IMR-90 (cell line): Measurements from ENCODE around the gene TMX2. TPM values are rescaled to one million over a fixed set of nuclear protein-coding genes. Genes with fewer than 3 reads are reported as not detected.

Source experiments
- ATAC-seq: fragments of 200-7000 bp; cut with Tn5 transposase; 2 replicates; pipeline ENCODE4 v1.9.1; 2020; ENCODE audit warnings: low read depth, mild to moderate bottlenecking, moderate library complexity
- BruUV-seq: library from RNA; stranded (reverse); fragments of 400-500 nt; replicated peaks from 2 replicates; lab custom pipeline; 2021; lab: Mats Ljungman, UMichigan
- CTCF ChIA-PET: fragments of 300-600 bp; formaldehyde crosslinking; extraction: SDS; loops from one replicate; lab custom pipeline; 2021; ENCODE audit warnings: antibody characterized with exemption; lab: Yijun Ruan, JAX
- POLR2A ChIA-PET: fragments of 300-600 bp; sonication (Branson Sonifier 250); formaldehyde crosslinking; loops from one replicate; lab custom pipeline; 2022; ENCODE audit warnings: antibody characterized with exemption; ENCODE audit not compliant: unreplicated experiment; lab: Charles Lee
- DNase-seq: peaks from one replicate; pipeline ENCODE4 v3.0.0; 2013
- H2AFZ ChIP-seq: replicated peaks from 2 replicates; pipeline ENCODE3; 2013; ENCODE audit warnings: low read length, mild to moderate bottlenecking; ENCODE audit not compliant: poor library complexity
- H2AK5ac ChIP-seq: 2 replicates; pipeline ENCODE4 v1.6.1; 2013; ENCODE audit warnings: low read depth, low read length, inconsistent platforms
- H2AK9ac ChIP-seq: replicated peaks from 2 replicates; pipeline ENCODE3; 2013; ENCODE audit warnings: mild to moderate bottlenecking, low read depth, low read length, moderate library complexity; ENCODE audit not compliant: poor library complexity
- H2BK120ac ChIP-seq: 2 replicates; pipeline ENCODE4 v1.6.1; 2013; ENCODE audit warnings: low read depth, low read length, inconsistent platforms
- H2BK15ac ChIP-seq: 3 replicates; pipeline ENCODE4 v1.6.1; 2013; ENCODE audit warnings: low read depth, low read length, inconsistent platforms
- H2BK20ac ChIP-seq: 2 replicates; pipeline ENCODE4 v1.6.1; 2013; ENCODE audit warnings: low read depth, mild to moderate bottlenecking, inconsistent platforms, low read length, moderate library complexity
- H2BK5ac ChIP-seq: 2 replicates; pipeline ENCODE4 v1.6.1; 2013; ENCODE audit warnings: mild to moderate bottlenecking, low read depth, low read length, inconsistent platforms; ENCODE audit not compliant: poor library complexity, severe bottlenecking
- H3K14ac ChIP-seq: replicated peaks from 2 replicates; pipeline ENCODE4 v1.6.1; 2013; ENCODE audit warnings: low read depth, low read length, inconsistent platforms
- H3K18ac ChIP-seq: 2 replicates; pipeline ENCODE4 v1.6.1; 2013; ENCODE audit warnings: low read depth, low read length, control low read depth
- H3K23ac ChIP-seq: 2 replicates; pipeline ENCODE4 v1.6.1; 2013; ENCODE audit warnings: low read depth, low read length, inconsistent platforms
- H3K27ac ChIP-seq: 2 replicates; pipeline ENCODE4 v1.5.1; 2013; ENCODE audit warnings: mild to moderate bottlenecking, control low read depth, low read length; ENCODE audit not compliant: insufficient read depth
- H3K27me3 ChIP-seq: 2 replicates; pipeline ENCODE4 v1.6.1; 2013; ENCODE audit warnings: low read length; ENCODE audit not compliant: control insufficient read depth, insufficient read depth
- H3K36me3 ChIP-seq: 2 replicates; pipeline ENCODE4 v1.6.1; 2013; ENCODE audit warnings: low read length, mixed read lengths; ENCODE audit not compliant: control insufficient read depth, insufficient read depth
- H3K4ac ChIP-seq: 2 replicates; pipeline ENCODE4 v1.6.1; 2013; ENCODE audit warnings: low read depth, low read length, inconsistent platforms
- H3K4me1 ChIP-seq: 2 replicates; pipeline ENCODE4 v1.6.1; 2013; ENCODE audit warnings: low read length, mixed read lengths; ENCODE audit not compliant: control insufficient read depth, insufficient read depth
- H3K4me2 ChIP-seq: 2 replicates; pipeline ENCODE4 v1.6.1; 2013; ENCODE audit warnings: low read depth, mild to moderate bottlenecking, control low read depth, low read length, moderate library complexity
- H3K4me3 ChIP-seq: 2 replicates; pipeline ENCODE4 v1.5.1; 2013; ENCODE audit warnings: low read depth, mild to moderate bottlenecking, control low read depth, low read length, moderate library complexity; ENCODE audit not compliant: insufficient read depth
- H3K56ac ChIP-seq: 2 replicates; pipeline ENCODE4 v1.6.1; 2013; ENCODE audit warnings: low read length, inconsistent platforms; ENCODE audit not compliant: insufficient read depth; ENCODE audit errors: extremely low read depth
- H3K79me1 ChIP-seq, 2 experiments: 2 replicates each; pipeline ENCODE4 v1.6.1; 2013; ENCODE audit warnings: low read length in 2 of 2, inconsistent platforms in 1 of 2, low read depth in 1 of 2
- H3K9ac ChIP-seq: 2 replicates; pipeline ENCODE4 v1.6.1; 2013; ENCODE audit warnings: low read depth, low read length, control low read depth
- H3K9me1 ChIP-seq: 2 replicates; pipeline ENCODE4 v1.6.1; 2013; ENCODE audit warnings: low read length, inconsistent platforms; ENCODE audit not compliant: insufficient read depth
- H3K9me3 ChIP-seq: 2 replicates; pipeline ENCODE4 v1.6.1; 2013; ENCODE audit warnings: low read length; ENCODE audit not compliant: control insufficient read depth, insufficient read depth
- H4K20me1 ChIP-seq: 2 replicates; pipeline ENCODE4 v1.6.1; 2013; ENCODE audit warnings: low read length, inconsistent platforms; ENCODE audit not compliant: insufficient read depth
- H4K5ac ChIP-seq: 2 replicates; pipeline ENCODE4 v1.6.1; 2013; ENCODE audit warnings: mild to moderate bottlenecking, low read depth, low read length, control low read depth
- H4K8ac ChIP-seq, 2 experiments: 2 replicates each; pipeline ENCODE4 v1.6.1; 2013; ENCODE audit warnings: low read depth in 2 of 2, low read length in 2 of 2, control low read depth in 1 of 2, inconsistent platforms in 1 of 2
- H4K91ac ChIP-seq: 2 replicates; pipeline ENCODE4 v1.6.1; 2013; ENCODE audit warnings: low read depth, low read length, inconsistent platforms; ENCODE audit not compliant: insufficient read depth
- CEBPB ChIP-seq: IDR thresholded peaks from 2 replicates; pipeline ENCODE4 v1.6.1; 2012; ENCODE audit warnings: low read depth, low read length, improper control_type of control experiment
- FOS ChIP-seq: fragments of 150-350 bp; IDR thresholded peaks from 2 replicates; pipeline ENCODE4 v1.6.1; 2016; ENCODE audit warnings: low read depth, low read length
- MAFK ChIP-seq: IDR thresholded peaks from 2 replicates; pipeline ENCODE4 v1.6.1; 2012; ENCODE audit warnings: low read depth, low read length, improper control_type of control experiment
- MAZ ChIP-seq: IDR thresholded peaks from 2 replicates; pipeline ENCODE4 v1.6.1; 2012; ENCODE audit warnings: low read depth, mild to moderate bottlenecking, low read length, improper control_type of control experiment, moderate library complexity, borderline replicate concordance
- MXI1 ChIP-seq: IDR thresholded peaks from 2 replicates; pipeline ENCODE4 v1.6.1; 2012; ENCODE audit warnings: low read depth, mild to moderate bottlenecking, low read length, moderate library complexity, borderline replicate concordance
- POLR2A ChIP-seq: IDR thresholded peaks from 2 replicates; pipeline ENCODE4 v1.6.1; 2012; ENCODE audit warnings: mild to moderate bottlenecking, low read depth, low read length
- RAD21 ChIP-seq: IDR thresholded peaks from 2 replicates; pipeline ENCODE4 v1.6.1; 2012; ENCODE audit warnings: low read length, improper control_type of control experiment
- RFX5 ChIP-seq: IDR thresholded peaks from 2 replicates; pipeline ENCODE4 v1.8.0; 2012; ENCODE audit warnings: low read depth, mild to moderate bottlenecking, low read length, moderate library complexity
- WGBS, 2 experiments: methylation state at CpG; one replicate each; pipeline versions ENCODE4 v1.1.5 to v1.1.7; 2013; ENCODE audit warnings: missing lambda C conversion rate in 2 of 2; ENCODE audit not compliant: insufficient read length in 1 of 2; ENCODE audit errors: extremely low coverage in 2 of 2; 5-methylcytosine and 5-hydroxymethylcytosine counted together
- dilution Hi-C: fragments of 300-500 bp; cut with HindIII; formaldehyde crosslinking; loops from one replicate; pipeline ENCODE4 v1.14.3; 2018; ENCODE audit warnings: low sequenced_read_pairs; ENCODE audit not compliant: unreplicated experiment
- in situ Hi-C: fragments of 300-500 bp; cut with MboI; formaldehyde crosslinking; loops from 3 replicates; pipeline ENCODE4 v1.14.3; 2019; ENCODE audit warnings: low sequenced_read_pairs, inconsistent platforms, mixed read lengths
- intact Hi-C: fragments of 100-400 bp; cut with micrococcal nuclease; formaldehyde crosslinking; loops from 2 replicates; pipeline ENCODE4 v1.10.0; 2022
- polyA plus RNA-seq, 3 experiments: library from polyadenylated mRNA; depleted of rRNA; stranded (reverse); fragments of >200 nt; gene quantifications; 2 replicates each; pipeline ENCODE4 v1.2.3, GENCODE V29; 2012; ENCODE audit warnings: low replicate concordance in 1 of 3
- total RNA-seq: library from RNA; depleted of rRNA; stranded (reverse); fragments of >200 nt; gene quantifications from 2 replicates; pipeline ENCODE4 v1.2.3, GENCODE V29; 2012
- TF ChIP-seq, protein P1 (sequence below): fragments of 150-350 bp; IDR thresholded peaks from 2 replicates; pipeline ENCODE4 v1.6.1; 2017; ENCODE audit warnings: mild to moderate bottlenecking, antibody characterized with exemption, low read length, low read depth
- TF ChIP-seq, protein P2 (sequence below): conservative IDR thresholded peaks from 2 replicates; pipeline ENCODE4 v1.5.1; 2012; ENCODE audit warnings: mild to moderate bottlenecking, low read depth, low read length, improper control_type of control experiment

Gene TMX2
- total and polyA plus RNA-seq, 2 of the 4 experiments (the other 2 are of a cell fraction): 60.3 to 103 TPM

DNA sequence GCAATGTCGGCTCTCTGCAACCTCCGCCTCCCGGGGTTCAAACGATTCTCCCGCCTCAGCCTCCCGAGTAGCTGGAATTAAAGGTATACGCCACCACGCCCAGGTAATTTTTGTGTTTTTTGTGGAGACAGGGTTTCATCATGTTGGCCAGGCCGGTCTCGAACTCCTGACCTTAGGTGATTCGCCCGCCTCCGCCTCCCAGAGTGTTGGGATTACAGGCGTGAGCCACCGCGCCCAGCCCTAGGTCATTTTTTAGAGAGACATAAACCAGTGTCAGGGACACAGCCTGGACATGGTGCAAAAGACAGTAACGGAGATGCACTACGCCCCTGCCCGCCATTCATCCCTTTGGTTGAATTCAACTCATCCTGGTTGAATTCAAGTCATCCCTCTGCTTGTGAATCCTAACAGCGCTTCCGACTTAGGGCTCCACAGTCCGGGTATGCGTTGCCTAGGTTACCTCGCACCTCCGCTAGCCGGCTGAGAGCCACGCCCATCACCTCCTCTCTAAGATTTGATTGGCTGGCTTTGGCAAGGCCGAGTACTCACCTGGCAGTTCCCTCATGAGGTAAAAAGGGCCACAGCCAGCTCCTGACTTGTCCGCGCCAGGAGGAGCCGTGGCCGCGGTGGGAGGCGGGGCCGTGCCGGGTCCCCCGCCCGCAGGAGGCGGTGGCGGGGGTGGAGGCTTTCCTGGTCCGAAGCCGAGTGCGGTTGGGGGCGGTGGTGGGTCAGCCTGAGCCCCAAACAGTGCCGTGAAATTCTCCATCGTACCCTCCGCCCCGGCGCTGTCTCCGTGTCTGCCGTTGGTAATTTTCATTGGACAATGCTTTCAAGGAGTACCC, 758 bp upstream of the TMX2 start, which contains the start of gene MED19:
Gene MED19 (minus strand): TSS at position 802 of the 842 bp plus-strand sequence. CDS start 36 bp downstream, at position 766.
- Histone ChIP-seq H2AFZ (peak within 1 kb of the TSS; percentile 96), H3K27ac (peak within 1 kb of the TSS; percentile 92), H4K8ac (peak within 1 kb of the TSS; percentile 91 to 99), H3K79me1 (peaks cover 15 to 59% of the 10 kb centered on the region in 2 experiments), H4K5ac (peak within 1 kb of the TSS; percentile 85), H2AK9ac (peak within 1 kb of the TSS; percentile 96), H3K4ac (peak within 1 kb of the TSS; percentile 91), H2BK120ac (peak within 1 kb of the TSS; percentile 57), H3K4me1 (peaks cover 5% of the 10 kb centered on the region; the same call in 1 of the 2 replicates), H3K36me3 (peaks cover 2% of the 10 kb centered on the region; the same call in 1 of the 2 replicates), H4K91ac (peak within 1 kb of the TSS; percentile 94), H3K9ac (peak within 1 kb of the TSS; percentile 96), H3K9me1 (0 out of 2 replicates have a peak, but pooled peaks cover 3% of the 10 kb centered on the region), H2BK15ac (peak within 1 kb of the TSS; percentile 2; the same call in 1 of the 3 replicates), H3K4me3 (peak within 1 kb of the TSS; percentile 74), H3K23ac (peak within 1 kb of the TSS; percentile 90), H2BK20ac (no peak within 1 kb of the TSS), H2AK5ac (peak within 1 kb of the TSS; percentile 93), H3K18ac (no peak within 1 kb of the TSS), H3K27me3 (no peaks in the 10 kb centered on the region), H3K14ac (peak within 1 kb of the TSS; percentile 76), H3K9me3 (no peaks in the 10 kb centered on the region), H3K4me2 (peak within 1 kb of the TSS; percentile 90), H2BK5ac (peak within 1 kb of the TSS; percentile 86), H3K56ac (peak within 1 kb of the TSS; percentile 71), H4K20me1 (no peaks in the 10 kb centered on the region)
- ChIA-PET POLR2A (interaction anchor here (1.0 kb wide), 1 partner anchor 528 kb away, joined by 3 read pairs; no protein-coding TSS in a partner anchor), CTCF (interaction anchor here (0.7 kb wide), 1 partner anchor 89 kb away, joined by 3 read pairs; no protein-coding TSS in a partner anchor)
- in situ Hi-C loops: no loop called here
- TSS peak; percentile 57 for BruUV-seq
- 3% methylated on average over 35 of the region's 51 CpGs; no CpG with 5 or more reads in 1 of the 2 experiments for WGBS, 2 experiments
- dilution Hi-C loops: no loop called here
- peak; percentile 42 for ATAC-seq
- intact Hi-C loops: no loop called here
- TF ChIP-seq RFX5 (no peak), CEBPB (no peak), POLR2A (peak; percentile 76; the same call in 1 of the 2 replicates), MAZ (no peak), FOS (no peak), MAFK (no peak), MXI1 (peak; percentile 33; the same call in 1 of the 2 replicates), RAD21 (no peak)
- TF ChIP-seq, protein P1, sequence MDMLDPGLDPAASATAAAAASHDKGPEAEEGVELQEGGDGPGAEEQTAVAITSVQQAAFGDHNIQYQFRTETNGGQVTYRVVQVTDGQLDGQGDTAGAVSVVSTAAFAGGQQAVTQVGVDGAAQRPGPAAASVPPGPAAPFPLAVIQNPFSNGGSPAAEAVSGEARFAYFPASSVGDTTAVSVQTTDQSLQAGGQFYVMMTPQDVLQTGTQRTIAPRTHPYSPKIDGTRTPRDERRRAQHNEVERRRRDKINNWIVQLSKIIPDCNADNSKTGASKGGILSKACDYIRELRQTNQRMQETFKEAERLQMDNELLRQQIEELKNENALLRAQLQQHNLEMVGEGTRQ: no peak
- TF ChIP-seq, protein P2, sequence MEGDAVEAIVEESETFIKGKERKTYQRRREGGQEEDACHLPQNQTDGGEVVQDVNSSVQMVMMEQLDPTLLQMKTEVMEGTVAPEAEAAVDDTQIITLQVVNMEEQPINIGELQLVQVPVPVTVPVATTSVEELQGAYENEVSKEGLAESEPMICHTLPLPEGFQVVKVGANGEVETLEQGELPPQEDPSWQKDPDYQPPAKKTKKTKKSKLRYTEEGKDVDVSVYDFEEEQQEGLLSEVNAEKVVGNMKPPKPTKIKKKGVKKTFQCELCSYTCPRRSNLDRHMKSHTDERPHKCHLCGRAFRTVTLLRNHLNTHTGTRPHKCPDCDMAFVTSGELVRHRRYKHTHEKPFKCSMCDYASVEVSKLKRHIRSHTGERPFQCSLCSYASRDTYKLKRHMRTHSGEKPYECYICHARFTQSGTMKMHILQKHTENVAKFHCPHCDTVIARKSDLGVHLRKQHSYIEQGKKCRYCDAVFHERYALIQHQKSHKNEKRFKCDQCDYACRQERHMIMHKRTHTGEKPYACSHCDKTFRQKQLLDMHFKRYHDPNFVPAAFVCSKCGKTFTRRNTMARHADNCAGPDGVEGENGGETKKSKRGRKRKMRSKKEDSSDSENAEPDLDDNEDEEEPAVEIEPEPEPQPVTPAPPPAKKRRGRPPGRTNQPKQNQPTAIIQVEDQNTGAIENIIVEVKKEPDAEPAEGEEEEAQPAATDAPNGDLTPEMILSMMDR: no peak
- DNase-seq: peak; percentile 72
